HG03469 (cell line): ENCODE results near the gene CACNG6.
"Not testable (repeated sequence)": the region's sequence is repeated elsewhere in the genome, so short reads cannot be mapped to it uniquely, and the experiment has no call there.

Experiments used
- ATAC-seq: cut with Tn5 transposase; IDR thresholded peaks from one replicate; pipeline ENCODE4 v1.9.1; 2021; ENCODE audit warnings: mild to moderate bottlenecking, moderate library complexity, moderate number of reproducible peaks; ENCODE audit not compliant: unreplicated experiment

The CACNG6 gene

GRCh38 chr19:53998223-53998622 lies 6.8 kb downstream of the CACNG6 start:
- ATAC-seq: no peak

DNA sequence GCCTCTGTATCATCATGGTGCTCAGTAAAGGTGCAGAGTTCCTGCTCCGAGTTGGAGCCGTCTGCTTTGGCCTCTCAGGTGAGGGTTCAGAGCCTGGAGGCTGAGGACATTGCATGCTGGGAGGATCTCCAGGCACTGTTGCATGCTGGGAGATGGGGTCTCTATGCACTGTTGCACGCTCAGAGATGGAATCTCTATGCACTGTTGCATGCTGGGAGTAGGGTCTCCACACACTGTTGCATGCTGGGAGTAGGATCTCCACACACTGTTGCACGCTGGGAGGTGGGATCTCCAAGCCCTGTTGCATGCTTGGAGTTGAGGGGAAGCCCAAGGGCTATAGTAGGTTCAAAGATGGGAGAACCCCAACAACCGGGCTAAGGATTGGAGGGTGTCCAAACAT lies 8.3 kb downstream of the CACNG6 start:
- ATAC-seq: no peak

DNA sequence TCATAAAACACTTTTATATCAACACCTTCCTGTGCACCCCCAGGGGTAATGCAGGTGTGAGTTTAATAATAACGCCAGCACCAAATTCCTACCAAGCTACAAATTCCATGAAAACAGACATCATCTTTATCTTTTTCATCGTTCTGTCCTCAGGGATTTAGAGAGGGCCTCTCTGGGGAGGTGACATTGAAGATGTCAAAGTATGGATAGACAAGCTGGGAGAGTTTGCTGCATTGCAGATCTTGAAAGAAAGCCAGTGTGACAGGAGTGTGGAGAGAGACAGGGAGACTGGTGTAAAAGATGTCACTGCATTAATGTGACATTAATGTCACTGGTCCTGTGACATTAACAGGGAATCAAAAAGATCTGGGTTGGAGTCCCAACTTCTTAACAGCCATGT lies 10.1 kb downstream of the CACNG6 start:
- no peak for ATAC-seq

GRCh38 chr19:54002495-54003315 lies 11.3 kb downstream of the CACNG6 start:
- ATAC-seq: no peak

DNA sequence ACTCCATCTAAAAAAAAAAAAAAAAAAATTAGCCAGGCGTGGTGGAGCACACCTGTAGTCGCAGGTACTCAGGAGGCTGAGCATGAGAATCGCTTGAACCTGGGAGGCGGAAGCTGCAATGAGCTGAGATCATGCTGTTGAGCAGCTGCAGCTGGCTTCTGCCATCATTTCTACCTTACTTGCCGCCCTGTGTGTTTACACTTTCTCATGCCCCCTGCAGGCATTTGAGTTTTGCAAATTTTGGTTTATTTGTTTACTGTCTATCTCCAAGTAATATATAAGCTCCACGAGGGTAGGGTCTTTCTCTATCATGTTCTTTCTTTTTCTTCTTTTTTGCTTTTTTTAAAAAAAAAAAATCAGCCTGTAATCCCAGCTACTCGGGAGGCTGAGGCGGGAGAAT lies 18.0 kb downstream of the CACNG6 start:
- ATAC-seq: no peak

GRCh38 chr19:54010474-54010873 lies 19.0 kb downstream of the CACNG6 start:
- no peak for ATAC-seq

- ATAC-seq: no peak
Measured at GRCh38 chr19:54011507-54012211, 20.2 kb downstream of the CACNG6 start.

DNA sequence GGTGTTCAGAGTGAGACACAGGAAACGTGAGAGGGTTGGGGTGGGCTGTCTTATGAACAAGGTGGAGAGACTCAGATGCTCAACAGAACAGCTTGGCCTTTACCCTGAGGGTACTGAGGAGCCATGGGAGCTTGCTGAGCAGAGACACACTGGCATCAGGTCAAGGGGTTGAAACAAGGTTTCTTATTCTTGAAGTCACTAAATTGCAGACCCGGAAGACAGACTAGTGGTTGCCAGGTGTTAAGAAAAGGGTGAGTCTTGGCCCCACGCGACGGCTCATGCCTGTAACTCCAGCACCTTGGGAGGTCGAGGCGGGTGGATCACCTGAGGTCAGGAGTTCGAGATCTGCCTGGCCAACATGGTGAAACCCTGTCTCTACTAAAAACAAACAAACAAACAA lies 22.4 kb downstream of the CACNG6 start:
- ATAC-seq: no peak

- no peak for ATAC-seq
Measured at GRCh38 chr19:54014920-54015560, 23.6 kb downstream of the CACNG6 start.

DNA sequence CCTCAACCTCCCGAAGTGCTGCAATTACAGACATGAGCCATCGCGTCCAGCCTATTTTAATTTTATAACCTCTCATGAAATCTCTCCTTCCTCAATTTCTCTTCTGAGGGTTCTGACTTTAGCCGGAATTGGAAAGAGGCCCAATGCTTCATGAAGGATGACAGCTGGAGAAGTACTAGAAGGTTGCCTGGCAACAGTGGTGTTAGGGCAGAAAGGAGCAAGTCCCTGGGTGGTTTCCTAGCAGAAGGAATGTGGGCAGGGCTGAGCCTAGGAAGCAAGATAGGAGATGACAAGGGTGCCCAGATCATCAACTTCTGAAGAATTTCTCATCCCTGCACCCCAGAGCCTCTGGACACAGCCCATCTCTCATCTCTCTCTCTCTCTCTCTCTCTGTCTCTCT lies 25.8 kb downstream of the CACNG6 start:
- no peak for ATAC-seq

DNA sequence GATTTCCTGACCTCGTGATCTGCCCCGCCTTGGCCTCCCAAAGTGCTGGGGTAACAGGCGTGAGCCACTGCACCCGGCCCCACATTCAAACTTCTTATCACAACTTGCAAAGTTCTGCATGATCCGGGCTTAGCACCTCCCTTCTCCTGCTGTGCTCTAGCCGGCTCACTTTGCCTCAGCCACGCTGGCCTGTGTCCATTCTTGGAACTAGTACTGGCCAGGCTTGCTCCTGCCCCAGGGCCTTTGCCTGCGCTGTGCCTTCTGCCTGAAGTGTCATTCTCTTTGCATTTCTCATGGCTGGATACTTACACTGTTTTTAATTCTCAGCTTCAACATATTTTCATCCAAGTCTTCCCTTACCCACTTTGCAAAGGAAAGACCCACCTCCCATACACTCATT lies 29.9 kb downstream of the CACNG6 start:
- ATAC-seq: no peak

GRCh38 chr19:54021932-54022331 lies 30.5 kb downstream of the CACNG6 start:
- ATAC-seq: no peak

GRCh38 chr19:54023191-54023590 lies 31.8 kb downstream of the CACNG6 start:
- no peak for ATAC-seq

DNA sequence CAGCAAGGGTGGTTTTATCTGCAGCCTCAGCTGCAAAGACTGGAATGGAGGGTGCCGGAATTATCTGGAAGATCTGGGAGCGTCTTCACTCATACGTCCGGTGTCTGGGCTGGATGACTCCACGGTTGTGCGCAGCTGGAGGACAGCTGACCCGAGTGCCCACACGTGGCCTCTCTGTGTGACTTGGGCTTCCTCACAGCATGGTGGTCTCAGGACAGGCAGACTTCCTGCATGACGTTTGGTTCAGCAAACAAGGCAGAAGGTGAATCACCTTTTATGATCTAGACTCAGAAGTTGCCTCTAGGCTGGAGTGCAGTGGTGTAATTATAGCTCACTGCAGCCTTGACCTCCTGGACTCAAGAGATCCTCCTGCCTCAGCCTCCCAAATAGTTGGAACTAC lies 33.2 kb downstream of the CACNG6 start:
- no peak for ATAC-seq

DNA sequence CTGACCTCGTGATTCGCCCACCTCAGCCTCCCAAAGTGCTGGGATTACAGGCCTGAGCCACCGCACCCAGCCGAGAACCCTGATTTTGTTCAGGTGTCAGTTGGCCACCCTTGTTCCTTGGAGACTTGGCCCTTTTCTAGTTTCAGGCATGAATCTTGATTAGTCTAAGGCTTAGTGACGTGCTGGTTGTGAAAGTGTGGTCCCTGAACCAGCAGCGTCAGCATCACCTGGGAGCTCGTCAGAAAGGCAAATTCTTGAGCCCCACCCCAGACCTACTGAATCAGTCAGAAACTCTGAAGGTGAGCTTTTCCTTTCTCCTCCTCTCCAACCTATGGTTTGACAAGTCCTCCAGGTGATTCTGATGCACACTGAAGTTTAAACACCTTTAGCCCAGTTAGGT lies 35.2 kb downstream of the CACNG6 start:
- ATAC-seq: no peak

DNA sequence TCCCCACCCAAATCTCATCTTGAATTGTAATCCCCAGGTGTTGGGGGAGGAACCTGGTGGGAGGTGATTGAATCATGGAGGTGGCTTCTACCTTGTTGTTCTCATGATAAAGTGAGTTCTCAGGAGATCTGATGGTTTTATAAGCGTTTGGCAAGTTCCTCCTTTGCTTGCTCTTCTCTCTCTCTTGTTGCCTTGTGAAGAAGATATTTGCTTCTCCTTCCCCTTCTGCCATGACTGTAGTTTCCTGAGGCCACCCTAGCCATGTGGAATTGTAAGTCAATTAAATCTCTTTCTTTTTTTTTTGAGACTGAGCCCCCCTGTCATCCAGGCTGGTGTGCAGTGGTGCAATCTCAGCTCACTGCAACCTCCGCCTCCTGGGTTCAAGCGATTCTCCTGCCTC lies 37.9 kb downstream of the CACNG6 start:
- no peak for ATAC-seq

GRCh38 chr19:54029930-54030490 lies 38.6 kb downstream of the CACNG6 start:
- ATAC-seq: no peak

DNA sequence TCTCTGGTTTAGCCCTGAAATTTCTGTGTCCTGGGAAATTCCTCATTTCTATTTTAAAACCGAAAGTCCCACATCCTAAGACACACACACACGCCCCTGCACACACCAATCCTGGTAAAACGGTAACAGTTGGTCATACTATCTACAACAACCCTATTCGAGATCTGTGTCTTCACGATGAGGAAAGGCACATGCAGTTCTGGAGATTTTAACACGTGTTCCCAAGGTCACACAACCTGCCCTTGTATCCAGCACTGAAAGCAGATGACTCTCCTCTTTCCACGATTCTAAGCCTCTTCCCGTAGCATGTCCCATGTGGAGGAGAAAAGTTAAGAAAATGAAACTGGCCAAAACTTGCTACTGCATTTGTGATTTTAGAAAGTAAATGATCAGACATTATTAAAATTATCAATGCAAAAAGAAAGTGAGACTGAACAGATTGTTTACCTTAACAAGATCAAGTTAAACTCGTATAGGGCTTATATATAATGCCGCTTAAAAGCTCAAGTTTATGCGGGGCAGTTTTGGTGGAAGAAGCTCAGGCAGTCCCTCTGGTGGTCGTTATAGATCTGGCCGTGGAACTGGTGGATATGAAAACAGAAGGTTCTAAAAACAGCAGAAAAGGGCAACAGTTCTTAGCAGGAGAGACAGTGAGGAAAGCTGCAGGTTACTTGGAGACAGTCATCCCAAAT lies 39.6 kb downstream of the CACNG6 start:
- ATAC-seq: no peak

- no peak for ATAC-seq
Measured at GRCh38 chr19:54035215-54036178, 44.1 kb downstream of the CACNG6 start.

DNA sequence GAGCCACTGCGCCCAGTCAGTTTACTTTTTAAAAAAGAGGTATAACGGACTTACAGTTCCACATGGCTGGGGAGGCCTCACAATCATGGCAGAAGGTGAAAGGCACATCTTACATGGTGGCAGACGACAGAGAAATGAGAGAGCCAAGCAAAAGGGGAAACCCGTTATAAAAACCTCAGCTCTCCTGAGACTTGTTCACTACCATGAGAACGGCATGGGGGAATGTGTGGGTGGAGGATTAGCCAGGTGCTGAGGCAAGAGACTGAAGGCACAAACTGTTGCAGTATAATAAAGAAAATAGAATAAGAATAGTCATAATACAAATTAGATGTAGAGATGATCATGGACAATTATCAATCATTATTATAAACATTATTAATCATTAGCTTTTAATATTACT lies 45.1 kb downstream of the CACNG6 start:
- not testable (repeated sequence) for ATAC-seq
